Measurements from ENCODE around the gene RPH3AL. TPM values are rescaled to one million over a fixed set of nuclear protein-coding genes. Genes with fewer than 3 reads are reported as not detected.

RPH3AL gene
- total RNA-seq (2.6 TPM), polyA plus RNA-seq (3.2 TPM)
- long read RNA-seq, donor 1 = 0 reads
- long read RNA-seq, donor 2 = 0 reads
- long read RNA-seq, donor 3 = 0 reads
- long read RNA-seq, donor 4, partial matches to known transcripts = 0 of 1 reads
- long read RNA-seq, donor 4, other reads (novel, unspliced or antisense) = 0 of 1 reads
- long read RNA-seq, donor 5, partial matches to known transcripts = 6 of 20 reads
- long read RNA-seq, donor 5, other reads (novel, unspliced or antisense) = 14 of 20 reads
- long read RNA-seq, donor 6 = 0 reads
- long read RNA-seq, donor 7 = 0 reads
- long read RNA-seq, donor 8 = 0 reads
- long read RNA-seq, donor 9 = 0 reads
- long read RNA-seq, donor 10, partial matches to known transcripts = 0 of 1 reads
- long read RNA-seq, donor 10, other reads (novel, unspliced or antisense) = 0 of 1 reads

DNA sequence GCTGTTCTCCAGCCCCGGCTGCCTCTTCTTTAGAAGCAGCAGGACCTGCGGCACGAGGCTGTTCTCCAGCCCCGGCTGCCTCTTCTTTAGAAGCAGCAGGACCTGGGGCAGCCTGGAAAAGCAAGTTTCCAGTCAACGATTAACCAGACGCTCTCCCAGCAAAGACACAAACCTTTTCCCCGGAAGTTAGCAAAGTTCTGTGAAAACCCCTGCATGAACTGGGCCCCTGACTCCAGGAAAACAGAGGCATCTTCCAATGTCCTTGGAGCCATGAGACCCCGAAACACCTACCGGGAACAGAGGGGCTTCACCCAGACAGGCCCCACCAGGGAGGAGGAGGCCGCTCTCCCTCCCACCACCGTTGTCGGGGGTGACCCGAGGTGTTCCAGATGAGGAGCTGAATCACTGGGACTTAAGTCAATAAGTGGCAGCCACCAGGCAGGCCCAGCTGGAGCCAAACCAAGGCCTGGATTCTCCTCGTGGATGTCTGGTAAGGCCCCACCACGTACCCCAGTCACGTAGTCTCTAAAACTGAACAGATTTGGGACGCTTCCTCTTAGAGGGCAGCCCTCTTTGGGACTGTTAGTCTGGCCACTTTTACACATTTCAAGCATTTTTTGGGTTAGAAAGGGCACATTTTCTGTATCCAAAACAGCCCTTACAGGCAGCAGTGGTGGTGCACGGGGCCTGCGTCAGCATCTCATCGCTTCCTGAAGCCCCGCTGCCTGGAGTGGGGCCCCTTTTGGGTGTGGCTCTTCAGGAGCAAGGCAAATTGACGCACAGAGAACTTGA, at the start of gene RPH3AL:
TSS of gene RPH3AL (minus strand) at position 387 of the 792 bp plus-strand sequence. CDS start 25,264 bp downstream, outside the sequence.
- peak in 1 of 9 donors; percentile 49 for DNase-seq (ENCODE audit: low read depth in 6 of 9, low spot score in 9 of 9)
- H3K27me3 ChIP-seq (ENCODE audit: control insufficient read depth in 2 of 2, insufficient read depth in 1 of 2, low read length in 1 of 2) = no peaks in the 10 kb centered on the region
- no peak within 1 kb of the TSS for H3K4me3 ChIP-seq (ENCODE audit: low read length in 2 of 2)
- H3K27ac ChIP-seq (ENCODE audit: low read depth in 1 of 2, low read length in 1 of 2) = peak within 1 kb of the TSS; percentile 9 to 55
- WGBS = 74% methylated on average over 22 of the region's 22 CpGs
- no peaks in the 10 kb centered on the region for H3K36me3 ChIP-seq (ENCODE audit: control insufficient read depth in 2 of 2, insufficient read depth in 2 of 2, low read length in 1 of 2)
- H3K4me1 ChIP-seq (ENCODE audit: control insufficient read depth in 2 of 2, insufficient read depth in 2 of 2, low read length in 2 of 2) = peaks cover 0 to 12% of the 10 kb centered on the region in 2 donors
- H3K9me3 ChIP-seq (ENCODE audit: control insufficient read depth in 2 of 2, insufficient read depth in 1 of 2, low read length in 1 of 2) = peaks cover 0 to 20% of the 10 kb centered on the region in 2 donors

DNA sequence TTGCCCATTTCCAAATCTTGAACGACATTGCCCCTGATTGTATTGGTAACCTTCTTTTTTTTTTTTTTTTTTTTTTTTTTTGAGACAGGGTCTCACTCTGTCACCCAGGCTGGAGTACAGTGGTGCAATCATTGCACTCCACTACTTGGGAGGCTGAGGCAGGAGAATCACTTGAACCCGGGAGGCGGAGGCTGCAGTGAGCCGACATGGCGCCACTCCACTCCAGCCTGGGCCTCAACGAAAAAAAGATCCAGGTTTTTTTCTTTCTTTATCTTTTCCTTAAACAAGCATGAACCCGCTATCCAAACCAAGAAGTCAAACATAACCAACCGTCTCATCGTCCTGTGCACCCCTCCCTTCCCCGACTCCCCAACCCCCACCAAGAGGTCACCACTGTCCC, 47.6 kb upstream of the RPH3AL start:
- Histone ChIP-seq H3K4me1 (ENCODE audit: control insufficient read depth in 2 of 2, insufficient read depth in 2 of 2, low read length in 2 of 2) (no peaks in the 10 kb centered on the region), H3K27ac (ENCODE audit: low read depth in 1 of 2, low read length in 1 of 2) (no peak overlapping the region), H3K36me3 (ENCODE audit: control insufficient read depth in 2 of 2, insufficient read depth in 2 of 2, low read length in 1 of 2) (peaks cover 0 to 6% of the 10 kb centered on the region in 2 donors), H3K27me3 (ENCODE audit: control insufficient read depth in 2 of 2, insufficient read depth in 1 of 2, low read length in 1 of 2) (no peaks in the 10 kb centered on the region), H3K4me3 (ENCODE audit: low read length in 2 of 2) (no peak overlapping the region), H3K9me3 (ENCODE audit: control insufficient read depth in 2 of 2, insufficient read depth in 1 of 2, low read length in 1 of 2) (no peaks in the 10 kb centered on the region)
- DNase-seq (ENCODE audit: low read depth in 6 of 9, low spot score in 9 of 9) = no peak
- 97% methylated on average over 10 of the region's 10 CpGs for WGBS

DNA sequence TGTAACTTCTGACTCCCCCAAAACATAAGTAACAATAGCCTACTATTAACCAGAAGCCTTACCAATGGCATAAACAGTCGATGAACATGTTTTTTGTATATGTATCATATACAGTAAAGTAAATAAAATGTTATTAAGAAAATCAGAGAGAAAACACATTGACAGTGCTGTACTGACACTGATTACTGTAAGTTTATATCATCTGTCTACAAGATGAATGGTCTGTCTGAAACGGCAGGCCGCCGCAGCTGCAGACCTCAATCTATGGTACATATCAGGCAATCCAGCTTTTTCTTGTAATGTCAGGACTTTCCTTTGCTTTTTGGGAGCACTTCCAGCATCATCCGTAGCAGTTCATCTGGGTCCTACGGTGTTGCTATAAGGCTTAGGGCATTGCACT, 44.2 kb upstream of the RPH3AL start:
- 94% methylated on average over 6 of the region's 6 CpGs for WGBS
- no peaks in the 10 kb centered on the region for H3K36me3 ChIP-seq (ENCODE audit: control insufficient read depth in 2 of 2, insufficient read depth in 2 of 2, low read length in 1 of 2)
- no peaks in the 10 kb centered on the region for H3K9me3 ChIP-seq (ENCODE audit: control insufficient read depth in 2 of 2, insufficient read depth in 1 of 2, low read length in 1 of 2)
- H3K27ac ChIP-seq (ENCODE audit: low read depth in 1 of 2, low read length in 1 of 2) = no peak overlapping the region
- no peak for DNase-seq (ENCODE audit: low read depth in 6 of 9, low spot score in 9 of 9)
- H3K4me3 ChIP-seq (ENCODE audit: low read length in 2 of 2) = no peak overlapping the region
- H3K27me3 ChIP-seq (ENCODE audit: control insufficient read depth in 2 of 2, insufficient read depth in 1 of 2, low read length in 1 of 2) = no peaks in the 10 kb centered on the region
- no peaks in the 10 kb centered on the region for H3K4me1 ChIP-seq (ENCODE audit: control insufficient read depth in 2 of 2, insufficient read depth in 2 of 2, low read length in 2 of 2)

GRCh38 chr17:395974-396373, 43.4 kb upstream of the RPH3AL start:
- Histone ChIP-seq H3K4me3 (ENCODE audit: low read length in 2 of 2) (no peak overlapping the region), H3K9me3 (ENCODE audit: control insufficient read depth in 2 of 2, insufficient read depth in 1 of 2, low read length in 1 of 2) (no peaks in the 10 kb centered on the region), H3K27me3 (ENCODE audit: control insufficient read depth in 2 of 2, insufficient read depth in 1 of 2, low read length in 1 of 2) (no peaks in the 10 kb centered on the region), H3K36me3 (ENCODE audit: control insufficient read depth in 2 of 2, insufficient read depth in 2 of 2, low read length in 1 of 2) (no peaks in the 10 kb centered on the region), H3K4me1 (ENCODE audit: control insufficient read depth in 2 of 2, insufficient read depth in 2 of 2, low read length in 2 of 2) (no peaks in the 10 kb centered on the region), H3K27ac (ENCODE audit: low read depth in 1 of 2, low read length in 1 of 2) (no peak overlapping the region)
- WGBS = 97% methylated on average over 2 of the region's 2 CpGs
- no peak for DNase-seq (ENCODE audit: low read depth in 6 of 9, low spot score in 9 of 9)

DNA sequence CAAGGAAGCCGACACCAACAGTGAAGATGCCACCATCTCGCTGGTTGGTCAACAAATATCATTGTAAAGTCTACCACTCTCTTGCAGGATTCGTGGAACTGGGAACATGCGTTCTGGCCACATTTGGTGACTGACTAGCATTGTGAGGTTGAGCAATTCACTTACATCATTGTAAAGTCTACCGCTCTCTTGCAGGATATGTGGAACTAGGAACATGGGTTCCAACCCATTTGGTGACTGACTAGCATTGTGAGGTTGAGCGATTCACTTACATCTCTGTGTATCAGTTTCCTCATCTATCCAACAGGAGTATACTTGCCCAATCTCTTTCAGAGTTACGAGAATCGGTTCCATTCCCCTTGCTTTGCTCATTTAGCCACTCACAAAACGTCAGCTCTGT, 42.6 kb upstream of the RPH3AL start:
- Histone ChIP-seq H3K36me3 (ENCODE audit: control insufficient read depth in 2 of 2, insufficient read depth in 2 of 2, low read length in 1 of 2) (no peaks in the 10 kb centered on the region), H3K27ac (ENCODE audit: low read depth in 1 of 2, low read length in 1 of 2) (no peak overlapping the region), H3K27me3 (ENCODE audit: control insufficient read depth in 2 of 2, insufficient read depth in 1 of 2, low read length in 1 of 2) (no peaks in the 10 kb centered on the region), H3K9me3 (ENCODE audit: control insufficient read depth in 2 of 2, insufficient read depth in 1 of 2, low read length in 1 of 2) (no peaks in the 10 kb centered on the region), H3K4me1 (ENCODE audit: control insufficient read depth in 2 of 2, insufficient read depth in 2 of 2, low read length in 2 of 2) (no peaks in the 10 kb centered on the region), H3K4me3 (ENCODE audit: low read length in 2 of 2) (no peak overlapping the region)
- 97% methylated on average over 9 of the region's 9 CpGs for WGBS
- DNase-seq (ENCODE audit: low read depth in 6 of 9, low spot score in 9 of 9) = no peak

DNA sequence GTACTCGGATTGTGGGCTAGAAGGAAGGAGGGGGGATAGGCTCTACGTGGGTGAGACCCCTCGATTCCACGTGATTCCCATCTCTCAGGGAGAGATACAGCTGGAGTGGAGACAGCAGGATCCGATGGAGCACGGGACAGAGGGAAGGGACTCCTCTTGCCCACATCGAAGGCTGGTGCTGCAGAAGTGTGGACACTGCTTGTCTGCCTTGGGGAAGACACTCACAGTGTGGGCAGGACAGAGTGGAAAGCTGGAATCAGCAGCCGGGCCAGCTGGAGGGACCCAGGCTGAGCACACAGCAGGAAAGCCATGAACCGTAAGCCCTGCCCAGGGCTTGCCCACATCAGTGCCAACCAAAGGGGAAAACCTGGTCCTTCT, 42.1 kb upstream of the RPH3AL start:
- Histone ChIP-seq H3K27ac (ENCODE audit: low read depth in 1 of 2, low read length in 1 of 2) (no peak overlapping the region), H3K4me3 (ENCODE audit: low read length in 2 of 2) (no peak overlapping the region), H3K9me3 (ENCODE audit: control insufficient read depth in 2 of 2, insufficient read depth in 1 of 2, low read length in 1 of 2) (no peaks in the 10 kb centered on the region), H3K4me1 (ENCODE audit: control insufficient read depth in 2 of 2, insufficient read depth in 2 of 2, low read length in 2 of 2) (no peaks in the 10 kb centered on the region), H3K27me3 (ENCODE audit: control insufficient read depth in 2 of 2, insufficient read depth in 1 of 2, low read length in 1 of 2) (no peaks in the 10 kb centered on the region), H3K36me3 (ENCODE audit: control insufficient read depth in 2 of 2, insufficient read depth in 2 of 2, low read length in 1 of 2) (no peaks in the 10 kb centered on the region)
- no peak for DNase-seq (ENCODE audit: low read depth in 6 of 9, low spot score in 9 of 9)
- WGBS = 97% methylated on average over 9 of the region's 9 CpGs

- Histone ChIP-seq H3K27ac (ENCODE audit: low read depth in 1 of 2, low read length in 1 of 2) (no peak overlapping the region), H3K27me3 (ENCODE audit: control insufficient read depth in 2 of 2, insufficient read depth in 1 of 2, low read length in 1 of 2) (peaks cover 0 to under 1% of the 10 kb centered on the region in 2 donors), H3K9me3 (ENCODE audit: control insufficient read depth in 2 of 2, insufficient read depth in 1 of 2, low read length in 1 of 2) (no peaks in the 10 kb centered on the region), H3K4me3 (ENCODE audit: low read length in 2 of 2) (no peak overlapping the region), H3K36me3 (ENCODE audit: control insufficient read depth in 2 of 2, insufficient read depth in 2 of 2, low read length in 1 of 2) (no peaks in the 10 kb centered on the region), H3K4me1 (ENCODE audit: control insufficient read depth in 2 of 2, insufficient read depth in 2 of 2, low read length in 2 of 2) (no peaks in the 10 kb centered on the region)
- 78% methylated on average over 19 of the region's 19 CpGs for WGBS
- no peak for DNase-seq (ENCODE audit: low read depth in 6 of 9, low spot score in 9 of 9)
Measured at GRCh38 chr17:393806-394717, 41.5 kb upstream of the RPH3AL start.

- no peak for DNase-seq (ENCODE audit: low read depth in 6 of 9, low spot score in 9 of 9)
- H3K4me1 ChIP-seq (ENCODE audit: control insufficient read depth in 2 of 2, insufficient read depth in 2 of 2, low read length in 2 of 2) = no peaks in the 10 kb centered on the region
- H3K27me3 ChIP-seq (ENCODE audit: control insufficient read depth in 2 of 2, insufficient read depth in 1 of 2, low read length in 1 of 2) = peaks cover 7 to 18% of the 10 kb centered on the region in 2 donors
- H3K27ac ChIP-seq (ENCODE audit: low read depth in 1 of 2, low read length in 1 of 2) = no peak overlapping the region
- H3K9me3 ChIP-seq (ENCODE audit: control insufficient read depth in 2 of 2, insufficient read depth in 1 of 2, low read length in 1 of 2) = no peaks in the 10 kb centered on the region
- H3K4me3 ChIP-seq (ENCODE audit: low read length in 2 of 2) = no peak overlapping the region
- H3K36me3 ChIP-seq (ENCODE audit: control insufficient read depth in 2 of 2, insufficient read depth in 2 of 2, low read length in 1 of 2) = no peaks in the 10 kb centered on the region
- 87% methylated on average over 11 of the region's 11 CpGs for WGBS
Measured at GRCh38 chr17:391850-392249, 39.2 kb upstream of the RPH3AL start.
